NOMO-1 treated with DMSO at 0.1 percent for 48 hours (cell line): Measurements from ENCODE around the gene SPDYE2B.
"Not testable (repeated sequence)": the region's sequence is repeated elsewhere in the genome, so short reads cannot be mapped to it uniquely, and the experiment has no call there.

Experiments
- DNase-seq: peaks from one replicate; lab custom pipeline; 2025; ENCODE audit not compliant: unreplicated experiment; lab: John Stamatoyannopoulos, UW

The SPDYE2B gene

DNA sequence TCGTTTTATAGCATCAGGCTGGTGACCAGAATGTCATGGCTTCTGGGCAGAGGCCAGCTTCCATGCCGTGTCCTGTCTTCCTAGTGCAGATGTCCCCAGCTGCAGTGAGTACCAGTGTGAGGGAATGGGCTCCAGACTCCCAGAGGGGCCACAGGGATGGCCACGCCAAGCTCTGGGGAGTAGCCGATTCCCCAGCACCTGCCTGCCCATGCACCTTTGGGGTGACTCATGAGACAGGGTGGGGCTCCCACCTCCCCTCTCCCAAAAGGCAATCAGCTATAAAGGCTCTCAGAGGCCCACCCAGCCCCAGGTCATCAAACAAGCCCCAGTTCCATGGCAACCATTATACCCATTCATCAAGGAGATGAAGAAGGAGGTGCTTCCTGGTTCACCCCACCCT lies at the start of gene SPDYE2B:
Gene SPDYE2B, plus strand, starts transcription at position 396 of the 400 bp plus-strand sequence. CDS start 2,030 bp downstream, outside the sequence.
- not testable (repeated sequence) for DNase-seq

- not testable (repeated sequence) for DNase-seq
Measured at GRCh38 chr7:102602317-102602716, 47.8 kb upstream of the SPDYE2B start.

DNA sequence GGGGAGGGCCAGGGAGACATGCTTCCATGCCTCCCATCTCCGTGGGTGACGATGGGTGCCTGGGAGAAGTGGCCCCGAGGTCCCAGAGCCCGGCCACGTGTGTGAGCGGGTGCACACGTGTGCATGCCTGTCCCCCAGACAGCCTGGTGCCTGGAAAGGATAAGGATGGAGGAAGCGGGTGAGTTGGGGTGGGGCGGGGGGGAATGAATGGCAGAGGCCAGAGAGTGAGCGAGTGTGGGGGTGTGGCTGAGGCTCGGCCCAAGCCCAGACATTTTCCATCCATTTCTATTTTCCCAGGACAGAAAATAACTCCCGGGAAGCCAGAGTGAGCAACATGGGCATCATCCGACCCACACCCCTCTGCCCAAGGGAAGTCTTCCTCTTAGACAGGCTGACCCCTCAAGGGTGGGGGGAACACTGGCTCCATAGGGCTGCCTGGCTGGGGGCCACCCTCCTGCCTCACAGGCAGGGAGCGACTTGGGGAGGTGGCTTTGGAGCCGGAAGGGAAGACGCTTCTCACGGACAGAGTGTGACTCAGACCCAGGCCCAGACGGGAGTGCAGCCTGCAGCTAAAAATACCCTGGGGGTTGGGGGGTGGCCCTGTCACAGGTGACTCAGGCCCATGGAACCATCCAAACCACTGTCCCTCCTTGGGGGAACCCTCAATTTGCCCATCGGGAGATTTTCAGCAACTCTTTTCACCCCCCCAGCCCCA lies 45.5 kb upstream of the SPDYE2B start:
- DNase-seq, result not testable (repeated sequence)

- DNase-seq, result not testable (repeated sequence)
Measured at GRCh38 chr7:102606848-102607247, 43.3 kb upstream of the SPDYE2B start.

GRCh38 chr7:102609734-102610133 lies 40.4 kb upstream of the SPDYE2B start:
- DNase-seq, result not testable (repeated sequence)

DNA sequence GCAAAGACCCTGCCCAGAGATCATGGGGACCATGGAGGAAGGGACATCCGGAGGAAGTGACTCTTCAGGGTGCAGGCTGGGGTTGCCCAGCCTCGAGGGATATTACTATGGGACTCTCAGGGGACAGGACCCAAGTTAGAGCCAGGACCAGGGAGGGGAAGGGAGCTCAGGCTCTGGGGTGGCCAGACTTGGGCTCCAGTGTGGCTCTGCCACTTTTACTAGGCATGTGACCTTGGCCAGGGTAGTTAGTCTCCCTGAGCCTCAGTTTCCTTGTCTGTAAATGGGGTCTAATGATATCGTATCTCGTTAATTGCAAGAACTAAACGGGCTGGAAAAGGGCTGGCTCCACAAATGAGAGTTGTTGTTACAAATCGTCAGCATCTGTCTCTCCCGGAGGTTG lies 39.7 kb upstream of the SPDYE2B start:
- DNase-seq, result not testable (repeated sequence)

DNA sequence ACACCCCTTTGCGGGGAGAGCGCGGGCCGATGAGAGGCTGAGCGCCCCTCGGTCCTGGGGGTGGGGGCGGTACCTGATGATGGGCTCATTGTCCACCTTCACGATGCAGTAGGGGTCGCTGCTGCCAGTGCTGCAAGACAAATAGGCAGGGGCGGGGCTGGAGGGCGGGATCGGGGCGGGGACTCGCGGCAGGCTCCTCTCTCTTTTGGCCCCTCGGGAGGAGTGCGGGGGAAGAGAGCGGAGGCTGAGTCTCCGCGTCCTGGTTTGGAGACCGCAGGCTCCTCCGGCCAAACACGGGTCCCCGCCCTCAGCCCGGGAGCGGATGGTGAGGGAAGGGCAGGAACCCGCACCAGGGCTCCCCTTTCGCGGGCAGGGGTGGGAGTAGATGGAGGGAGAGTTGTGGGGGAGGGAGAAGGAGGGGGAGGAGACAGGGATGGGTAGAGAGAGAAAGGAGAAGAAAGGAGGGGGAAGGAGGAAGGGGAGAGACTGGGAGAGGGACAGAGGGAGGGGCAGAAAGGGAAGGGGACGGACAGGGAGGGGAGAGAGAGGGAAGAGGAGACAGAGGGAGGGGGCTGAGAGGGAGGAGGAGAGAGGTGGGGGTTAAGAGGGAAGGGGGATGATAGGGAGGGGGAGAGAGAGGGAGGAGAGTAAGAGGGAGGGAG lies 39.0 kb upstream of the SPDYE2B start:
- not testable (repeated sequence) for DNase-seq

GRCh38 chr7:102611675-102612325 lies 38.3 kb upstream of the SPDYE2B start:
- DNase-seq, result not testable (repeated sequence)

GRCh38 chr7:102613575-102614345 lies 36.4 kb upstream of the SPDYE2B start:
- DNase-seq, result not testable (repeated sequence)

DNA sequence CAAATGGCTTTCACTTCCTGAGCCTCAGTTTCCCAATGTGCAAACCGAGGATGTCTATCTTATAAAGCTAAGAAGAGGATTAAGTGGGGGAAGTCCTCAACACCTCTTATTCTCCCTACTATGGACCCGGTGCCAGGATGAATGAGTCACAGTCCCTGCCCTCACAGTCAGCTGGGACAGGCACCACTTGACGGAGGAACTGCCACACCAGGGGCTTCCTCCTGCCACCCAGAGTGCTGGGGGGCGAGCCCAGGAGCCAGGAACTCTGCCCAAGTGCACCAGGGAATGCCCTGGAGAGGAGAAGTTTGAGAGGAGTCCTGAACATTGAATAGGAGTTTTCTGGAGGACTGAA lies 35.8 kb upstream of the SPDYE2B start:
- not testable (repeated sequence) for DNase-seq

- DNase-seq, result not testable (repeated sequence)
Measured at GRCh38 chr7:102614873-102615272, 35.2 kb upstream of the SPDYE2B start.

GRCh38 chr7:102615930-102616329 lies 34.2 kb upstream of the SPDYE2B start:
- DNase-seq, result not testable (repeated sequence)

DNA sequence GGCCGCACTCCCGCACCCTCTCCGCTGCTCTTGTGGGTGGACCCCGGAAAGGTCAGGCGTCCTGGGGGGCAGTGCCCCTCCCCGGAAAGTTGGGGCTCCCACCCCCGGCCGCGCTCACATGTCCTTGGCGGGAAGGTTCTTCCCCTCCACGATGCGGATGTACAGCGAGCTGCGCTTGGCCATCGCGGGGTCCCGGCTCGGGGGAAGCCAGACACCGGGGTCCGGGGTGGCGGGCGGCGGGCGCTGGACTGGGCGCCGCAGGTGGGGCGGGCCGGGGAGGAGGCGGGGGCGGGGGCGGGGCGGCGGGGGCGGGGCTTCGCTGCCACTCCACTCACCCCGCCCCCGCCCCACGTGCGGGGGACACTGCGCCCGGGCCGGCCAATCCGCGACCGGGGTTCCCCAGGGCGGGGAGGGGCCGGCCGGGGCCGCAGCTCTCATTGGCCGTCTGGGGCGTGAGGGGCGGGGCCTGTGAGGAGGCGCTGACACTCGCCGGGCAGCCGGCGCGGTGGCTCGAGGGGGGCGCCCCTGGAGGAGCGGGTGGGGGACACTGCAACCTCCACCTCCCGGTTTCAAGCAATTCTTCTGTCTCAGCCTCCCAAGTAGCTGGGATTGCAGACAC lies 33.5 kb upstream of the SPDYE2B start, which contains the start of gene RASA4:
Gene RASA4, minus strand, starts transcription at position 250 of the 619 bp plus-strand sequence. Its CDS starts 67 bp downstream, at position 183.
- not testable (repeated sequence) for DNase-seq

- not testable (repeated sequence) for DNase-seq
Measured at GRCh38 chr7:102618122-102618521, 32.0 kb upstream of the SPDYE2B start.

DNA sequence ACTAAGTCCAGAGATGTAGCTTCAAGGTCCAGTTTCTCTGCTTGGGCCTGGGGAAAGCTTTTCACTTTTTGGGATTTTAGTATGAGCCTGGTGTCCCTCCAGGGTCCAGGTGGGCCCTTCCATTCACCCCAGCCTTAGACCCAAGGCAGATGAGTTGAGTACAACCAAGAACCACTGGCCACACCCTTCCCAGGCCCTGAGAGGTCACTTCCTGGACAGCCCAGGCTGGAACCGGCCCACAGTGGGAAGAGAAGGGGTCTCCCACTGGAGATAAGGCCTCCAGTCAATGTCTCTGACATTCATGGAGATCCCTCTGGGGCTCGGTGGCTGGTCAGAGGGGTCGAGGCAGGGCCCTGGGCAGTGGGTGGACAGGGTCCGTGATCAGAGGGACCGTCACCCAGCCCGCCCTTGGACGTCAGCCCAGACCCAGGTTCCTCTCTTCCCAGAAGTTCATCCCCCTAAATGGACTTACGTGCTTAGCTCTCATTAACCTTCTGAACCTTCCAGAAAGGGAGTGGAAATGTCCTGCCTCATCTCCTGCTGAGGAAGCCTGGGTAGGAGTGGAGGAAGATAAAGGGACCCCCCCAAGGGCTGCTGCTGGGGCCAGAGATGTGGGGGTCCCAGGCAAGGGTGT lies 22.7 kb upstream of the SPDYE2B start:
- not testable (repeated sequence) for DNase-seq

- DNase-seq, result not testable (repeated sequence)
Measured at GRCh38 chr7:102630622-102631021, 19.5 kb upstream of the SPDYE2B start.

DNA sequence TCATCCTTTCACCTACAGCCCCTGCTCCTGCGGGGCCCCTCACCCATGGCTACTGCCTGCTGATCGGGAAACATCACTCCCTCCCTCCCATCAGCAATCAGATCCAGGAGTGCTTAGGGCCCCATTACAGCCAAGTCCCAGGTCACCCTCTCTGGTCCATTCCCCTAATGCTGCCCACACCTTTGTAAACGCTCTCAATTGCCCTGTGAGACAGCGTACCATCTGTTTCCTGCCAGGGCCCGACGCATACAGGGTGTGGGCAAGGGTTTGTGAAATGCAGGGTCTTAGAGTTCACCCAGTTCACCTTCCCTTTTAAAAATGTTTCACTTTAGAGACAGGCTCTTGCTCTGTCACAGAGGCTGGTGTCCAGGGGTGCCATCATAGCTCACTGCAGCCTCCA lies 15.8 kb upstream of the SPDYE2B start:
- not testable (repeated sequence) for DNase-seq

DNA sequence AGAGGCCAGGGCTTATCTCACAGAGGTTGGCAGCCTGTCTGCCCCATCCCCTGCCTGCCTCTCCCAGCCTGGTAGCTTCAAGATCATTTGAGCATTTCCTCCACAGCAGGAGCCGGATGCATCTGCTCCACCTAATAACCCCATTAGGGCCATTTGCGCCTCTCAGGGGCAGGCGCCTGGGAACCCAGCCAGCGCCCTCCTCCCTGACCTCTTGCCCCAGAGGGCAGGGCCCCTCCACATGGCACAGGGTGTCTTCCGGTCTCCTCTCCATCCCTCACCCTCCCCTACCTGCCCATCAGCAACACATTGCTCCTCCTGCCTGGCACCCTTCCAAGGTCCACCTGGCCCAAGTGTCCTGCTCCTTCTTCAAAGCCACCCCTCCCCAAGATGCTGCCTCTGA lies 14.8 kb upstream of the SPDYE2B start:
- DNase-seq, result not testable (repeated sequence)

- DNase-seq, result not testable (repeated sequence)
Measured at GRCh38 chr7:102636956-102637355, 13.2 kb upstream of the SPDYE2B start.

DNA sequence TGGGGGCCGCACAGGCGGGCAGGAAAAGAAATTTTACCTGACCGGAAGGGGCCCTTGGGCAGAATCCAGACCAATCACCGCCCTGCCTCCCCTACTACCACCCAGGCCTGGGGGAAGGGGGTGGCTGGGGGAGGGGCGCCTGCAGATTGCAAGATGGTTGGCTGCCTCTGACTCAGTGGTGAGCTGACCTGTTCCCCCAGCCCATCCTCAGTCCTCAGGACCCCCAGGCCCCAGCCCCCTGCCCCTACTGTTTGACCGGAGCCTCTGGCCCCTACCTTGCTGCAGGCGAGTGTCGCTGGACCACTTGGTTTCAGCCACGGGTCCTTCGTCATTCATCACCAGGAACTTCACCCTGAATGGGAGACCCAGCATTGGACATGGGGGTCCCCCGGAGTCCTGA lies 11.3 kb upstream of the SPDYE2B start:
- DNase-seq, result not testable (repeated sequence)
